Dedifferentiated amniotic fluid mesenchymal stem cell (primary cell): ENCODE results near the gene GRIK4.
"Not testable (repeated sequence)": the region's sequence is repeated elsewhere in the genome, so short reads cannot be mapped to it uniquely, and the experiment has no call there.

ENCODE experiments used
- DNase-seq: peaks from one replicate; pipeline ENCODE4 v3.0.0-alpha.2; 2016; ENCODE audit errors: extremely low spot score

Gene GRIK4

GRCh38 chr11:120511116-120511819 is at the start of gene GRIK4:
TSS of gene GRIK4 (plus strand) at chr11:120511748. CDS start at chr11:120660319, 148,571 bp downstream.
- DNase-seq: peak; percentile 60

- DNase-seq: no peak
Observed at GRCh38 chr11:120462825-120463224, 48.7 kb upstream of the GRIK4 start.

GRCh38 chr11:120465921-120466534 is 45.5 kb upstream of the GRIK4 start:
- no peak for DNase-seq

- no peak for DNase-seq
Observed at GRCh38 chr11:120467627-120468026, 43.9 kb upstream of the GRIK4 start.

GRCh38 chr11:120471131-120471530 is 40.4 kb upstream of the GRIK4 start:
- peak; percentile 64 for DNase-seq

GRCh38 chr11:120471994-120472393 is 39.6 kb upstream of the GRIK4 start:
- DNase-seq: no peak

- DNase-seq: no peak
Observed at GRCh38 chr11:120473503-120473902, 38.0 kb upstream of the GRIK4 start.

- DNase-seq: no peak
Observed at GRCh38 chr11:120482149-120482548, 29.4 kb upstream of the GRIK4 start.

GRCh38 chr11:120484722-120485121 is 26.8 kb upstream of the GRIK4 start:
- no peak for DNase-seq

- DNase-seq: no peak
Observed at GRCh38 chr11:120486138-120486537, 25.4 kb upstream of the GRIK4 start.

- DNase-seq: no peak
Observed at GRCh38 chr11:120489799-120490198, 21.7 kb upstream of the GRIK4 start.

GRCh38 chr11:120492486-120492885 is 19.1 kb upstream of the GRIK4 start:
- no peak for DNase-seq

- no peak for DNase-seq
Observed at GRCh38 chr11:120494595-120494994, 17.0 kb upstream of the GRIK4 start.

- DNase-seq: no peak
Observed at GRCh38 chr11:120499088-120499487, 12.5 kb upstream of the GRIK4 start.

- no peak for DNase-seq
Observed at GRCh38 chr11:120499859-120500258, 11.7 kb upstream of the GRIK4 start.

- DNase-seq: no peak
Observed at GRCh38 chr11:120500414-120501071, 11.0 kb upstream of the GRIK4 start.

GRCh38 chr11:120501440-120501839 is 10.1 kb upstream of the GRIK4 start:
- DNase-seq: no peak

GRCh38 chr11:120501976-120502755 is 9.4 kb upstream of the GRIK4 start:
- no peak for DNase-seq

- DNase-seq: not testable (repeated sequence)
Observed at GRCh38 chr11:120503529-120503928, 8.0 kb upstream of the GRIK4 start.

GRCh38 chr11:120505801-120506425 is 5.6 kb upstream of the GRIK4 start:
- DNase-seq: no peak

GRCh38 chr11:120509346-120510053 is 2.0 kb upstream of the GRIK4 start:
- DNase-seq: no peak
